GM19240 (cell line): ENCODE data around the gene DLG2.

Experiments used
- DNase-seq: peaks from one replicate; pipeline ENCODE4 v3.0.0; 2011; ENCODE audit warnings: low spot score; ENCODE audit not compliant: insufficient read length

The DLG2 gene

DNA sequence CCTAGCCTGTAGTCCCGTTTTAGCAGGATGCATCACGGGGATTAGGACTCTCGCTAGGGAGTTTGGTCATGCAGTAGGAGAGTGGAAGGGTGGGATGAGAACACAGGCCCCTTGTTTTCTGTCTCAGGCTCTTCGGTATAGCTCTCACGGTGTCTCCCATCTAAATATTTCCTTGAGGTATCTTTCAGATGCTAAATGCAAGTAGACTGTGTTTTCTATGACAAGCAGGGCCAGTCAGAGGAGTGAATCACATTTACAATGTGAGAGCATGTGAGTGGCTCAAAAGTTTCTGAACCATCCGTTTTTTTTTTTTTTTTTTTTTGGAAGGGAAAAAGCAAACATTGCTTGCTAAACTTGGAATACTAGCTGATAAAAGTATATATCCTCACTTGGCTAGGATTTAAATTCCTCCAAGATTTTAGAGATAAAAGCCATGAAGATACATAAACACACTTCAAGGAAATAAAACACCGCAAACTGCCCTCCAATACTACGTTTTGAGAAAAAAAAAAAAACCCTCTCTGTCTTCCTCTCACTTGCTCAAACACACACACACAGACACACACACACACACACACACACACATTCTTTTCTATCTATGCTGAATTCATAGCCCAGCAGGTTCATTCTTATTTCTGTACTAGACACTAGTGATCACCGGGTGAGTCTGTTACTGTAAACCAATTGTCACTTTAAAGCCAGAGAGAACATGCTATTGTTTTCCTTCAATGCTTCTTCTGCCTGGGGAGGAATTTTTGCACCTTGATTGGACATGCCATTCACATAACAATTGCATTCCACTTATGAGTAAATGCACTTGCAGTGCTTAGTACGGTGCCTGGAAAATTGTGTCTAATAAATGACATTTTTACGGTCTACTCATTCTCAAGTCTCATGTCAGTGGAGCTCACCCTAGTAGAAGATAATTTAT, 2116.3 kb downstream of the DLG2 start:
- no peak for DNase-seq

DNA sequence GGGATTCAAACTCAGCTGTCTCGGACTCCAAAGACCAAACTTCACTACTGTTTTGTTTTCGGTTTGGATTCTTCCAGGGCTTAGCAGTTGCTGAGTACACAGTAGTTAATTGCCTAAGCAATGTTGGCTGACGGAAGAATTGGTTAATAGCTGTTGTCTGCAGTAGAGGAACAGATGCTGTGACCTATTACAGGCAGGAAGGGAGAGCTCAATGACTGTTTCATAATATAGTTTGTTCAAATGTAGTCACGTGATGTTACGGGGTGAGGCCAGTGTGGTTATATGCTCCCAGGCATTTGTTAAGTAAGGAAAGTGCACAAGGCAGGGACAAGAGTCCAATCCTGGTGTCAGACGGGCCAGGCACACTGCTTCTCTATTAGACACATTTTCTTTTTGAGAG, 2118.3 kb downstream of the DLG2 start:
- no peak for DNase-seq

- DNase-seq = no peak
These were observed 2125.1 kb downstream of the DLG2 start for GRCh38 chr11:83502041-83502440.

GRCh38 chr11:83493917-83494316, 2133.2 kb downstream of the DLG2 start:
- DNase-seq = no peak

DNA sequence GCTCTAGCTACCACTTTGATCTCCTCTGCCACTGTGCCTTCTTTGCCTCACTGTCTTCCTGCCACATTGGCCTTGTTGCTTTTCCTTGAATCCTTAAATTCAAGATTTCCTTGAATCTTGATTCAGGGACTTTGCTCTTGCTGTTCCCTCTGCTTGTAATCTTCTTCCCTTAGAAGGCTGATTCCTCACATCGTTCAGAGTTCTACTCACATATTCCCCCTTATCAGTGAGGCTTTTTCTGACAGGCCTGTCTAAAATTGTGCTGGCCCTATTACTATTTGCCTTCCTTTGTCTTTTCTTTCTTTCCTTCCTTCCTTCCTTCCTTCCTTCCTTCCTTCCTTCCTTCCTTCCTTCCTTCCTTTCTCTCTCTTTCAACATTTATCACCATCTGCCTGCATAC, 2134.1 kb downstream of the DLG2 start:
- no peak for DNase-seq

- DNase-seq = no peak
These were observed 2143.3 kb downstream of the DLG2 start for GRCh38 chr11:83483808-83484207.

- no peak for DNase-seq
These were observed 2146.3 kb downstream of the DLG2 start for GRCh38 chr11:83480811-83481210.

DNA sequence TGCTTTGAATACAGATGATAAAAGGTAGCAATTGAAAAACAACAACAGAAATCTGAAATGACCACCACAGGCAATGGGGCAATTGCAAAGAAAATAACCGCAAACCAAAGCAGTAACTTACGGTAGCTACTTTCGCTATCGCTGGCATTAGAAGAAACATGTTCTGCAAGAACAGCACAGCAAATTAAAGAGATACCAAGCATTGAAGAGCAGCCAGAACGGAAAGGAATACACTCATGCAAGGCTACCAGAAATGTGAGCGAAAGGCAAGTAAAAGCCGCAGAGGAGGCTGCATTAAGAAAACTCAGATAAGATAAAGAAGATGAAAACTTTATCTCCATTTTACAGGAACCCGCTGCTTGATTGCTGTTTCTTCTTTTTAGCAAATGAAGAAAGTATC, 2146.9 kb downstream of the DLG2 start:
- DNase-seq = no peak

- no peak for DNase-seq
These were observed 2149.4 kb downstream of the DLG2 start for GRCh38 chr11:83477772-83478171.

GRCh38 chr11:83475760-83476159, 2151.4 kb downstream of the DLG2 start:
- no peak for DNase-seq

- DNase-seq = no peak
These were observed 2153.4 kb downstream of the DLG2 start for GRCh38 chr11:83473743-83474142.

DNA sequence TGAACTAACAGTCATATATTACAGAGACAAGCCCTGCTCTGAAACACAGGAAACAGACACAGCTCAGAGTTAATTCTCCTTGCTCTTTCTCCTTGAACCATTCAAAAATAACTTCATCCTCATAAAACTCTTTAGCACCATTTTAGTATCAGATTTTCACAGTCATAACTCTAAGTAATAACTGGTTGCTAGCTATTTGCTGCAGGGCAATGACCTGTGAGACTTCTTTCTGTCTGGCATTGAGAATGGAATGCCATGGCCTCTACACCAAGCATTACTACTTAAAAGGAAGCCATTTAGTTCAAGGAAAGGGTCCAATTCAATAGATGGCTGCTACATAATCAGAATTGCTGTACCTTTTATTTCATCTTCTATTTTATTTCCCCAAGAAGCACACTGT, 2154.3 kb downstream of the DLG2 start:
- no peak for DNase-seq

DNA sequence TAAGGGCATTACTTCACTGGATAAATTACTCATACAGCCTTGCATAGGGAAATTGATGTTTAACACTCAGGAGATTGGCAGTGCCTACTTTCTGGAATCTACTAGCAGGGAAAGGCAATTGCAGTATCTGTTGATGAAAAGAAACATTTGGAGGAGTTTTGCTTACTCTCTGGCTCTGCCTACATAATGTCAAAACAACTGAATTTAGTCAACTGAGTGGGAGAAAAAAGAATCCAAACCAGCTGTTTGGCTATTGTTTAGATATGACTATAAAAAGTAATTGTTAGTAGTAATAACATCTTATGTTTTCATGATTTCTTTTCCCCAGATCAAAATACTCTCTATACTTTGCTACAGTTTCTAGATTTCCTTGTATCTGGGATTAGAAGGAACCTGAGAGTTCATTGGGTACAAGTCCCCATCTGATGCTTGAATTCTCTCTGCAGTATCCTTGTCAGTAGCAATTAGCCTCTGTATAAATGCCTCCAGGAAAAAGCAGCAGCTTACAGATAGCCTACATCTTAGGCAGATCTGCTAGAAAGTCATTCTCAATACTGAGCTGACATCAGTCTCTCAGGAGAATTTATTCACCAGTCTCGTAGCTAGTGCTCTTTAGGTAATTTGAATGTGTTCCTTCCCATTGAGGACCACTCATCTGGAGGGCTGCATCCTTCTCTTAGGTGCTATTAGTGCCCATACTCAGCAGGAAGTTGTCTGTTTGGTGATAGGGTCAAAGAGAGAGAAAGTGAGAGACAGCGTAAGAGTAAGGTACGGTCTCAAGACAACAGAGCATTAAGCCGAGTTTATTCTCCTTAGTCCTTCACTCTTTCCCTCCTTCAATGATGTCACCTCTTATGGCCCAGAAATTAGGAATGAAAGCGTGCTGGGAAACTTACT, 2155.1 kb downstream of the DLG2 start:
- no peak for DNase-seq

- DNase-seq = no peak
These were observed 2159.3 kb downstream of the DLG2 start for GRCh38 chr11:83467837-83468236.

GRCh38 chr11:83464160-83464944, 2162.8 kb downstream of the DLG2 start:
- DNase-seq = no peak

DNA sequence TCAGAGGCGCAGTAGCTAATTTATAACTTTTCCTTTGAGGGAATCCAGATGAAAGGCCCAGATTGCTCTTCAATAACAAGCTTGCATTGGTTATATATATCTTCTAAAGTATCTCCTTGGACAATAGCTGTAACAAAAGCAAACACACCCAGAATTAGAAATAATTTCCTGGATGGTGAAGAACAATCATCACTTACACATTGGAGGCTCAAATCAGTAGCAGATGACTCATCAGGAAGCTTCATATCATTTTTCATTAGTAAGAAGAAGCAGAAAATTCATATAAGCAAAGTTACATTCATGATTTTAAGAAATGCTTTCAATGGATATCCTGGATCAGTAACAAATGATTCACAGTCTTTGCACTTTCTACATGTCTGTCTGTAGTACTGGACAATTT, 2167.3 kb downstream of the DLG2 start:
- no peak for DNase-seq

DNA sequence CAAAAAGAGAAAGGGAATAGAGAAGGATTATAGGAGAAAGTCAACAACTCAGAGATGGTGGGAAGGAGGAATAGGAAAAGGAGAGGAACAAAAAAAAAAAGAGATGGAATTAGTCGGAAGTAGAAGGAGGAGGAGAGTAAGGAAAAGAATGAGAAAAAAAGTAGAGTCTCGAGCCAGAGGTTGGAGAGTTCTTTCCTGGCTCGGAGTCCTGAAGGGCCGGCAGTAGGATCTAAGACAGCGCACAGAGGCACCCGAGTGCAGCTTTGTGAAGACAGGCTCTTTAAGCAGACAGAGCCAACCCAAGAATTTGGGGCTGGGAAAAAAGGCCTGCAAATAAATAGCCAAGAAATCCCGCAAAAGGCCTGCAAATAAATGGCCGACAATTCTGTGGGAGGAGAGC, 2170.6 kb downstream of the DLG2 start:
- no peak for DNase-seq

DNA sequence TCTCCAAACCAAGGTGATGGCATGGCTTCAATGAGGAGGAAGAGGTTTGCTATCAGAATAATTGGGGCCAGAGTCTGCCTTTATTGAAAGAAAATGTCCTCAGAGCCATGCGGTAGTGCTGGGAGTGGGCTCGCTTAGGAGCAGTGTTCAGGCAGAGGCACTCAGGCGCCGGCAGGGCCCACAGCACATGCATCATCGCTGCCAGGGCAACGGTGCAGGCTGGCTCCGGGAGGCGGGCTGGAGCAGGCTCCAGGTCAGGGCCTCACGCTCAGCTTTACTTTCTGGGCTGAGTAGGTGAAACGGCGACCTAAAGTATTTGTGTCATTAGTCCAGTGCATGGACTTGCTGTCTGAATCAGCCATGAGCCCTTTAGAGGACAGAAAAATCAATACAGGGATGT, 2171.1 kb downstream of the DLG2 start:
- no peak for DNase-seq

GRCh38 chr11:83455356-83455755, 2171.8 kb downstream of the DLG2 start:
- no peak for DNase-seq

DNA sequence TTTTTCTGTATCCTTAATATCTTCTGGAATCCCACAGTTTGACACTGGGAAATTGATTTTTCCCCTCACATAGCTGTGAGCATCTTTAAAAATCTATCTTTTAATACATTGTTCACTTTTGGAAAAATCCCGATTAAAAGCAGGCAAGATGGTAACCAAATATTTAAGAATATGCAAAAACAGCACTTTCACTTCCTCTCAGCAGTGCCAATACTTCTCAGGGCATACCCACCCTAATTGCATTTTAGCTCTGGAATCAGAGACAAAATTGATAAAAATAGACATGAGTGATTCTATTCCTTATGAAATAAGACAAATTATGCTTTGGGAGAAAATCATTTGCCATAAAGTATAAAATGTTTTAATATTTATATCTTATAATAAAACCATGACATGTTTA, 2172.5 kb downstream of the DLG2 start:
- no peak for DNase-seq

GRCh38 chr11:83449338-83449913, 2177.7 kb downstream of the DLG2 start:
- DNase-seq = no peak
